Right cardiac atrium (tissue), 5 donors: ENCODE data around the gene VSIG10L. TPM values are rescaled to one million over a fixed set of nuclear protein-coding genes. Genes with fewer than 3 reads are reported as not detected.

Experiments
- ATAC-seq, 2 donors: fragments of 200-7000 bp; cut with Tn5 transposase; one replicate each; pipeline versions ENCODE4 v1.8.0 to v1.9.1; 2020; ENCODE audit warnings: moderate library complexity in 2 of 2, mild to moderate bottlenecking in 1 of 2
- DNase-seq, 3 donors: peaks; one replicate each; pipeline ENCODE4 v3.0.0-alpha.2; 2020
- H3K27ac ChIP-seq: one replicate; pipeline ENCODE4 v1.5.1; 2013; ENCODE audit warnings: mild to moderate bottlenecking, low read length, control low read depth, moderate library complexity
- H3K27me3 ChIP-seq: one replicate; pipeline ENCODE4 v1.6.1; 2013; ENCODE audit not compliant: control insufficient read depth, insufficient read depth
- H3K4me1 ChIP-seq: one replicate; pipeline ENCODE4 v1.6.1; 2013; ENCODE audit warnings: low read length; ENCODE audit not compliant: control insufficient read depth, insufficient read depth
- H3K4me3 ChIP-seq: one replicate; pipeline ENCODE4 v1.5.1; 2013; ENCODE audit warnings: low read length, control low read depth
- H3K9me3 ChIP-seq: one replicate; pipeline ENCODE4 v1.6.1; 2013; ENCODE audit warnings: low read length; ENCODE audit not compliant: control insufficient read depth
- WGBS: extraction: QIAGEN DNeasy Blood & Tissue Kit; methylation state at CpG from one replicate; pipeline ENCODE4 v1.1.7; 2013; 5-methylcytosine and 5-hydroxymethylcytosine counted together
- intact Hi-C, 4 donors: fragments of 100-400 bp; cut with DNase I; formaldehyde crosslinking; loops; one replicate each; pipeline versions ENCODE4 v1.11.0 to v1.14.0; 2022 to 2023
- polyA plus RNA-seq: library from polyadenylated mRNA; stranded (reverse); fragments of 200-250 nt; gene quantifications from one replicate; pipeline ENCODE4 v1.2.3, GENCODE V29; 2013
- total RNA-seq, 4 donors: library from RNA; stranded (reverse); fragmentation: NEBNext Ultra II Directional; extraction: Animal tissue kit (Norgen Biotek cat#: 25700); gene quantifications; one replicate each; pipeline ENCODE4 v1.2.1, GENCODE V29; 2021
- donor health status: healthy with polysubstance abuse.
- donor health status: DM: no; HTN: yes; CAD: no.
- donor health status: DM: no; HTN: no; CAD: no.
- donor health status: DM: no; HTN: yes; CAD: no; lungs with severe emphysema.
- donor health status: DM: yes; HTN: yes; CAD: no.

Gene VSIG10L
- total and polyA plus RNA-seq, 5 donors: 0.85 to 2.2 (median 1.9) TPM

- 68% methylated on average over 5 of the region's 5 CpGs for WGBS
- Histone ChIP-seq H3K27ac (no peak overlapping the region), H3K27me3 (no peaks in the 10 kb centered on the region), H3K4me3 (no peak overlapping the region), H3K9me3 (no peaks in the 10 kb centered on the region), H3K4me1 (no peaks in the 10 kb centered on the region)
- intact Hi-C loops: no loop called here
- DNase-seq (no peak), ATAC-seq (no peak)
Measured at GRCh38 chr19:51297406-51297805, 44.5 kb downstream of the VSIG10L start.

GRCh38 chr19:51296336-51297093, 45.4 kb downstream of the VSIG10L start:
- Histone ChIP-seq H3K9me3 (no peaks in the 10 kb centered on the region), H3K27me3 (no peaks in the 10 kb centered on the region), H3K4me3 (no peak overlapping the region), H3K4me1 (no peaks in the 10 kb centered on the region), H3K27ac (no peak overlapping the region)
- ATAC-seq (no peak), DNase-seq (no peak)
- WGBS: 54% methylated on average over 9 of the region's 9 CpGs
- intact Hi-C loops: no loop called here

- Histone ChIP-seq H3K4me3 (no peak overlapping the region), H3K27me3 (no peaks in the 10 kb centered on the region), H3K27ac (no peak overlapping the region), H3K9me3 (no peaks in the 10 kb centered on the region), H3K4me1 (no peaks in the 10 kb centered on the region)
- intact Hi-C loops: no loop called here
- no peak for DNase-seq
- no peak for ATAC-seq
- 45% methylated on average over 15 of the region's 15 CpGs for WGBS
Measured at GRCh38 chr19:51295382-51296126, 46.4 kb downstream of the VSIG10L start.

GRCh38 chr19:51294977-51295375, 47.0 kb downstream of the VSIG10L start:
- intact Hi-C loops: no loop called here
- DNase-seq (no peak), ATAC-seq (no peak)
- no peaks in the 10 kb centered on the region for H3K9me3 ChIP-seq
- H3K4me1 ChIP-seq: no peaks in the 10 kb centered on the region
- H3K4me3 ChIP-seq: no peak overlapping the region
- WGBS: 50% methylated on average over 12 of the region's 12 CpGs
- H3K27me3 ChIP-seq: no peaks in the 10 kb centered on the region
- no peak overlapping the region for H3K27ac ChIP-seq

- no peak overlapping the region for H3K27ac ChIP-seq
- intact Hi-C loops: no loop called here
- H3K27me3 ChIP-seq: no peaks in the 10 kb centered on the region
- ATAC-seq (no peak), DNase-seq (no peak)
- 68% methylated on average over 23 of the region's 23 CpGs for WGBS
- no peaks in the 10 kb centered on the region for H3K4me1 ChIP-seq
- no peaks in the 10 kb centered on the region for H3K9me3 ChIP-seq
- H3K4me3 ChIP-seq: no peak overlapping the region
Measured at GRCh38 chr19:51294211-51294976, 47.5 kb downstream of the VSIG10L start.

GRCh38 chr19:51293571-51294210, 48.2 kb downstream of the VSIG10L start:
- 68% methylated on average over 14 of the region's 14 CpGs for WGBS
- peak in 1 of 2 donors; percentile 10 for ATAC-seq

GRCh38 chr19:51292971-51293370, 49.0 kb downstream of the VSIG10L start:
- 30% methylated on average over 11 of the region's 11 CpGs for WGBS
- DNase-seq (no peak), ATAC-seq (no peak)
- Histone ChIP-seq H3K27me3 (no peaks in the 10 kb centered on the region), H3K4me1 (no peaks in the 10 kb centered on the region), H3K9me3 (no peaks in the 10 kb centered on the region), H3K27ac (no peak overlapping the region), H3K4me3 (no peak overlapping the region)
- intact Hi-C loops: no loop called here

More at GRCh38 chr19:51293571-51294210, 48.2 kb downstream of the VSIG10L start:
- no peak for DNase-seq
- H3K4me1 ChIP-seq: no peaks in the 10 kb centered on the region
- H3K27ac ChIP-seq: no peak overlapping the region
- H3K9me3 ChIP-seq: no peaks in the 10 kb centered on the region
- intact Hi-C loops: no loop called here
- no peaks in the 10 kb centered on the region for H3K27me3 ChIP-seq
- no peak overlapping the region for H3K4me3 ChIP-seq

- ATAC-seq (no peak), DNase-seq (no peak)
- intact Hi-C loops: no loop called here
- WGBS: 74% methylated on average over 1 of the region's 1 CpG
- no peaks in the 10 kb centered on the region for H3K9me3 ChIP-seq
- no peaks in the 10 kb centered on the region for H3K27me3 ChIP-seq
- H3K4me3 ChIP-seq: no peak overlapping the region
- H3K27ac ChIP-seq: no peak overlapping the region
- no peaks in the 10 kb centered on the region for H3K4me1 ChIP-seq
Measured at GRCh38 chr19:51289635-51290034, 52.3 kb downstream of the VSIG10L start.

- no peaks in the 10 kb centered on the region for H3K27me3 ChIP-seq
- DNase-seq (no peak), ATAC-seq (no peak)
- intact Hi-C loops: no loop called here
- 70% methylated on average over 3 of the region's 3 CpGs for WGBS
- no peak overlapping the region for H3K27ac ChIP-seq
- no peaks in the 10 kb centered on the region for H3K4me1 ChIP-seq
- no peaks in the 10 kb centered on the region for H3K9me3 ChIP-seq
- no peak overlapping the region for H3K4me3 ChIP-seq
Measured at GRCh38 chr19:51285682-51286081, 56.3 kb downstream of the VSIG10L start.

- WGBS: 80% methylated on average over 4 of the region's 4 CpGs
- H3K27ac ChIP-seq: no peak overlapping the region
- no peaks in the 10 kb centered on the region for H3K4me1 ChIP-seq
- no peaks in the 10 kb centered on the region for H3K9me3 ChIP-seq
- H3K27me3 ChIP-seq: no peaks in the 10 kb centered on the region
- intact Hi-C loops: no loop called here
- no peak overlapping the region for H3K4me3 ChIP-seq
- DNase-seq: no peak
- ATAC-seq: no peak
Measured at GRCh38 chr19:51282335-51282734, 59.6 kb downstream of the VSIG10L start.
